GM19397 (cell line): ENCODE data around the gene TMEM11.
"Not testable (repeated sequence)": the region's sequence is repeated elsewhere in the genome, so short reads cannot be mapped to it uniquely, and the experiment has no call there.

Source experiments
- ATAC-seq: cut with Tn5 transposase; IDR thresholded peaks from one replicate; pipeline ENCODE4 v1.9.1; 2021; ENCODE audit warnings: mild to moderate bottlenecking, moderate library complexity; ENCODE audit not compliant: unreplicated experiment

Gene TMEM11

DNA sequence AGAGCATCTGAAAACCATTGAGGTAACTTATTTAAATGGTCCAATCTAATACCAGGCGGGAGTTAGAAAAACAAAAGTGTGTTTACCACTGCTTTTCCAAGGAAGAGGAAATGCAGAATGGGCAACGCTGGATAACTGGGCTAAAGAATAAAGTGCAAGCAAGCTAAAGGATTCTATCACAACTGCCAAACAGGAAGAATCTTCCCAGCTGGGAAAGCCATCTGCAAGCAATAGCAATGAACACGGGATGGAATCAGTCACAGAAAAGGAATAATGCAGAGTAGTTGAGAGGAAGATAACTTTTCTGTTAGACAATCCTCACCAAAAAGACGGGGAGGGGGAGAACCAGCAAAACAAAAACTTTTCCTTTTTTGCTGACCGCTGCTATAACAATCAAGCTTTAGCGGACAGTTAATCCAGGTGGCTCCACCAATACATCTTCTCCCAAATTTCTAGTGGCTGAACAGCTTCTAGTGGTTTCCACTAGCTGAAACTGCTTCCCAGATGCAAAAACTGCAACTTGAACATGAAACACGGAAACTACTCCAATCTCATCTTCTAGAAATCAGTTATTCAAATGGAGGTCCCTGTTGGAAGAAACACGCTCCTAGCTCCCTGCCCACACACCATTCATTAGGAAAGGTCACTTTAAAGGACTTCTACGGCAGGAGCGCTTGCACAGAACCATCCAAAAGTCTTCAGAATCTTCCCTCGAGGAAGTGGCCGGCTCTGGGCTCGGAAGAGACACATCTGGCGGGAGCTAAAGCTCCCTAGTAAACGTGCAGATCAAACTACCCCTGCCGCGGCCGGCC lies 929 bp downstream of the TMEM11 start:
- ATAC-seq = no peak

DNA sequence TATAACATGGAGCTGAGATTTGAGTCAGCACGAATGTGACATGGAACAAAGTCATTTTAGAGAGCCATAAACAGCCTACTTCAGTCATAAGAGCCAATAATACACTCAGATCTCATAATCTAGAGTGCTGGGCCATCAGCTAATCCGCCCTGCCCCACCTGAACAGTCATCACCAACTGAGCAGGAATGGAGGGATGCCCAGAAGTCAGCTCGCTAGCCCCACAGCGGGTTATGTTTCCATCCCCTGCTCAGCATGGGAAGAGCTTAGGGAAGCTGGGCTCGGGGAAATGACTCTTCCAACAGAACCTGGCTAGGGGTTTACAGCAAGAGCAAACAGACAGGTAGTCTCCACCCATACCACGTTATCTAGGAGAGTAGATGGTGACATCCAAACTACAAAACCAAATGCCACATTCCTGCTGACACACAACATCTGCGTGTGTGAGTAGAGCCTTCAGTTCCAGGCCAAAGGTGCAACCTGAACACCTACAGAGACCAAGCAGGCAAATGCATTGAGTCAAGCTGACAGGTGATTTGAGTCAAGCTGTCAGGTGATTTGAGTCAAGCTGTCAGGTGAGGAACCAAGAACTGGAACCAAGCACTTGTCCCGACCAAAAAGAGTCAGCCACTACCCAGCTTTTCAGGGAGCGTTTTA lies 2.0 kb downstream of the TMEM11 start:
- ATAC-seq = no peak

DNA sequence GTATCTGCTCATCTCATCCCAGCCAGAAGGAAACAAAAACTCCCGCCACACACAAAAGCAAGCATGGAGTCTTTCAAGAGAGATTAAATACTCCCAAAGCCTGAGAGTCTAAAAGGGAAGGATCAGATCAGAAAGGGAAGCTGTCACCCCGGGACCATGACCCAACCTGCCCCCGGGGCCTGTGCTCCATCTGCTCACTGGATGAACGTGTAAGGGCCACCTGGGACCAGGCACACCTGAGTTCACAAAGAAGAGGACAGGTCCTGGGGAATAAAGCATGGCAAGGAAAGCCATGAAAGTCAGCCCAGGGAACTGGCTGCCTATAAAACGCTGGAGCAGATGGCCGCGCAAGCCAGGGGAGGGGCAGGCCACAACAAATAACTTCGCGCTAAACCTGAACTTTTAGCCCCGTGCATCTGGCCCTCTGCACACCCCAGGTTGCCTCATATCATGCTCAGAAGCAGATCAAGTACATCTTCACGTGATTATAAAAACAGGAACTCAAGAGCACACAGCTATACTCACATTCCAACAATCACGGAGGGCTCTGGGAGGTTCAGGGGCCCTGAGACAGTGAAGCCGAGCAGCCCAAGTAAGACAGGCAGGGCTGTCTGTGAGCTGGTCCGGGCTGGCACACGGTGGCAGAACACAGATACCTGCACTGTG lies 3.4 kb downstream of the TMEM11 start:
- no peak for ATAC-seq

DNA sequence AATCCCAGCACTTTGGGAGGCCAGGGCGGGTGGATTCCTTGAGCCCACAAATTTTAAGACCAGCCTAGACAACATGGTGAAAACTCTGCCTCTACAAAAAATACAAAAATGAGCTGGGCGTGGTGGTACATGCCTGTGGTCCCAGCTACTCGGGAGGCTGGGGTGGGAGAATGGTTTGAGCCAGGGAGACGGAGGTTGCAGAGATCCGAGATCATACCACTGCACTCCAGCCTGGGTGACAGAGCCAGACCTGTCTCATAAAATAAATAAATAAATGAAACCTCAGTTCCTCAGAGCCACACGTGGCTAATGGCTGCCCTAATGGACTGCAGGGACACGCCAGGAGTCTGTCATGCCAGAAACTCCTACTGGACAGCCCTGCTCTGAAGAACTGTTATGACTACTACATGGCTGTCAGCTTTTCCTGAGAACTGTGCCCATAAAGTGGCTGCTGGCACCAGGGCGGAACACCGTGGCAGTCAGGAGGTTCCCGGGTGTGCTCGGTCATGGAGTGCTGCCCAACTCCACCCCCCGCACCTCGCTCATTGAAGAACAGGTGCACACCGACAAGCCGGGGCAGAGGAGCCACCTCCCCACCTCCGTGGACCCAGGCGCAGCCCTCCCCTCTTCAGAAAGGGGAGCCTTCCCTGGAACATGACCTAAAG lies 4.3 kb downstream of the TMEM11 start:
- ATAC-seq = no peak

DNA sequence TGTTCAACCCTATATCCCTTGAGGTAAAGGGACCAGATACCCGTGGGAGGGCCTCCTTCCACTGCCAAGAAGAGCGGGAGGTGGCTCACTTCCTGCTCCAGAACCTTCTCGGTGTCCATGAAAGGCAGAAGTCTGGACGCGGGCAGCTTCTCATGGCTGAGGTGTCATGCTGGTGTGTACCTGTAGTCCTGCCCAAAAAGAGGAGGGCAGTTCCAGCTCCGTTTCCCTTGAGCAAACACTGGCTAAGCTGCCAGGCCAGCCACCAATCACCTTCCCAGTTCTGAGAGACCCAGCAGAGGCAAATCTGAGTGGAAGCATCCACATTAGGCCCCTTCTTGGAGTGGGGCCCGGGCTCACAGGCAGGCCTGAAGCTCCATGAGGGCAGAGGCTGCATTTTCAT lies 5.6 kb downstream of the TMEM11 start:
- no peak for ATAC-seq

DNA sequence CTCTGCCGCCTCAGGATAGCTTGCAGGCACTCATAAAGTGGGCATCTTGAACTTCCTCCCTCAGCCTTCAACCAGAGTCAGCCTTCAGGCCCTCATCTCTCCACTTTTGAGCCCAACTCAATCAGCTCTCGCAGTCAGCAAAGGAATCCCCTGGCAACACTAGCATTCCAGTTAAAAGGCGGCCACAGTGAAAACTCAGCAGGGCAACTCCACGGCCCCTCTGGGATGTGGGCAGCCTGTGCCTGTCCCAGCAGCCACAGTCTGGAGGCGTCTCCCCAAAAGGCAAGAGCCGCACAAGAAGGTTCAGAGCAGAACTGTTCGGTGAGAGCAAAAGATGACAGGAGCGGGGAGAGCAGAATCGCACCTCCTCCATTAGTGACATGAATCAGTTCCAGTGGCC lies 9.0 kb downstream of the TMEM11 start:
- no peak for ATAC-seq

DNA sequence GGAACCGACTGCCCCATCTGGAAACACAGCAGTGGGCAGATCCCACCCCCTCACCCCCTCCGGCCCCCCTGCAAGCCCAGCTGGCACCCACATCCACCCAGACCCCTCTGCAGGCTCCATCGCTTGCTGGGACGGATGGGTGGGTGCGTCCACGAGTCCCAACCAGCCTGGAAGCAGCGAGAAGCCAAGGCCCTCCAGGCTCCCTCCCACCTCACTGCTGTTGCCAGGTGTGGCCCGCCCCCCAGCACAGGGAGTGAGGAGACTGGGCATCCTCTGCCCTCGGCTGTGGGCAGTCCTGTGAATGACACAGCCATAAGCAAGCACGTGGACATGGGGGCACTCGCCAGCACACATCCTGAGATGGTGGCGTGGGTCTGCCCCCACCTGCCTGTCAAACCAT lies 11.4 kb downstream of the TMEM11 start:
- no peak for ATAC-seq

DNA sequence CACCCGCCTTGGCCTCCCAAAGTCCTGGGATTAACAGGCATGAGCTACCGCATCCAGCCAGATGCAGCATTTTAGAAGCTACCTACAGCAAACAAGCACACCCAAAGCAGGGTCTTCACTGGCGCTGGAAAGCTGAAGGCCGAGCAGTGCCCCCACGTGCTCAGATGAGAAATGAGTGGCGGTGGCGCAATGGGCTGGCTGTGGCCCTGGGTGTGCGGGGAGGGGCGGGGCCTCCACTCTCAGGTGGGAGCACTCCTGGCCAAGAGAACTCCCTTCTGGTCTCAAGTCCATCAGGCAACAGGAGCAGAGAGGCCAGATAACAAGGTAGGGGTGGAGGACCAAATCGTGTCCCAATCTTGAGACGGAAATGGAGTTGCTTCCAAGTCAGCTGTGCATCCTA lies 12.1 kb downstream of the TMEM11 start:
- no peak for ATAC-seq

DNA sequence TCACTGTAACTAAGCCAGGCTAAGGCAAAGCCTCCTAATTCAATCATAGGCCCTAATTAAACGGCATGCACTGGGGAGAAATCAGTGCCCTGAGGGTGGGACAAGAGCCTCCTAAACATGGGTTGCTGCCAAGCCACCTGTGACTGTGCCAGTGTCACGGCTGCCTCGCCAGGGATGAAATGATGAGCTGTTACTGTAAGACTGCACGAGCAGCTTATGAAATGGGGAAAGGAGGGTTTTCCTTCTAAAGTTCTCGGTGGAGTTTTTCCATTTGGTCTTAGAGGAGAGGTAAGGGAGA lies 12.7 kb downstream of the TMEM11 start:
- ATAC-seq = no peak

DNA sequence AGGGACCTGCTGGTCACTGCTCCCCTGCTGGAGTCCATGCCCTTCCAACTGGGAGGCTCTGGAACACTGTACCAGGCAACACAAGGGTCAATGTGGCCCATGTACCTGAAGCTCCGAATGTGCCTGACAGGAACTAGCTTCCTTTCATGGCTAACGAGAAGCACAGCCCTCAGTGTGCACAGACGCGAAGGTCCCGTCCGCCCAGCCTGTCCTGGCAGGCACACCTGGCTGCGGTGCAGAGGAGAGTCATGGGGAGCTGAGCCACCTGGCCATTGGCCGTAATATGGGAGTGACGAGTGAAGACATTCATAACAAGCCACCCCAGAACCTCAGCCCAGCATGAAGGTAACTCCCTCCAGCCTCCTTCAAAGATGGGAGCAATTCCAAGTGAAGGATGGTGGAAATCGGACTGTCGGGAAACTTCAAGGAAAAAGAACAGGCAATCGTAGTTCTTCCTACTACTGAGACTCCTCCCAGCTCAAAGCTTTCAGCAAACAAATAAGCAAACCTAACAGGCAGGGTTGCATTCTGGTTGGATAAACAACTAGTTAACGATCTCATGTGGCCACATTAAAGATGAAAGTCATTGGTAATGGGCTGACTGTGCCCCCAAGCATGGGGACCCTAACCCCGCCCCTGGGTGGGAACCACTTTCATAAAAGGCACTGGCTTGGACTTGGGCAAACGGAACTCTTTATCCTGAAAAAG lies 13.2 kb downstream of the TMEM11 start:
- no peak for ATAC-seq

DNA sequence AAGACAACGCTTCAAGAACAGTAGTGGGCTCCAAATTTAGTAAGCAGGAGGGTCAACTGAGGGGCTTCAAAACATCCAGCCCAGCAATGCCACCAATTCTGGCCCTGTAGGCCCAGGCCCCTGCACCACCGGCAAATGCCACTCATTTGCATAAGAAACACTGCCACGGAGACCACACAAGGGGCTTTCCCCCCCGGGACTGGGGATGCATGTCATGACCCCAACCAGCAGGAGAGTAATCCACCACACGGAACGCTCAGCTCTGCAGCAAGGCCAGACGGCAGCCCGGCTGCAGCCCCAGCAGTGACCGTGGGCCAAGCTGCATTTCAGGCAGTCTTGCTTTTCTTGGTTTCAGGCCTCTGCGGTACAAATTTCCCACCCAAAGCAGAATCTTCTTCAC lies 14.1 kb downstream of the TMEM11 start:
- ATAC-seq = no peak

DNA sequence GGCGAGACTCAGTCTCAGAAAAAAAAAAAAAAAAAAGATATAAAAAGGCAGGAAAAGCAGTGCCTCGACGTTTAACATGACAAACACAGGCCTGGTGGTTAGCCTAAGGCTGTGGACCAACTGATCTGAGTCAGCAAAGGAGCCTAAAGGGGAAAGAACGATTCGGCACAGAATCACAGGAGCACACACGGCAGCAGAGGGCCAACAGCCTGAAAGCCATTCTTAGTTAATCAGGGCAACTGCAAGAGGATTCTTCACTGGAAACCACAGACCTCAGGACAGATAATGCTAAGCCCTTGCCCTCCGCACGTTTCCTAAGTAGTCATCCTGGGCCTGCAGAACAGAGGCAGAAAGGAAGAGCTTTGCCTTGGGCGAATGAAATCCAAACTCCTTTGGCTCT lies 14.7 kb downstream of the TMEM11 start:
- ATAC-seq = no peak

DNA sequence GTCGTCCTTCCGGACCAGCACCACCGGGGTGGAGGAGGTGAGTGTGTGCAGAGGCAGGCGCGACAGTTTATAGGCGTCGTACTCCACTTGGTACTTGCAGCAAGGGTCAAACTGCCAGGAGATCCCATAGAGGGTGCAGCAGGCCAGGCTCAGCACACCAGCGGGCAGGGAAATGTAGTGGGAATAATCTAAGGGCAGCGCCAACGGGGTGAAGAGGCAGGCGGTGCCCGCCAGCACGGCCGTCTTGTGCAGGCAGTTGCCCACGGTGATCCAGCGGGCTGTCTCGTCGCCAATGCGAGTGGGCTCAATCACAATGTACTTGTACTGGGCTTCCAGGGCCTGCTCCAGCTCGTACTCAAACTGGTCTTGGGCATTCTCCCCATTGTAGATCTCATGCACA lies 15.6 kb downstream of the TMEM11 start:
- ATAC-seq = no peak

DNA sequence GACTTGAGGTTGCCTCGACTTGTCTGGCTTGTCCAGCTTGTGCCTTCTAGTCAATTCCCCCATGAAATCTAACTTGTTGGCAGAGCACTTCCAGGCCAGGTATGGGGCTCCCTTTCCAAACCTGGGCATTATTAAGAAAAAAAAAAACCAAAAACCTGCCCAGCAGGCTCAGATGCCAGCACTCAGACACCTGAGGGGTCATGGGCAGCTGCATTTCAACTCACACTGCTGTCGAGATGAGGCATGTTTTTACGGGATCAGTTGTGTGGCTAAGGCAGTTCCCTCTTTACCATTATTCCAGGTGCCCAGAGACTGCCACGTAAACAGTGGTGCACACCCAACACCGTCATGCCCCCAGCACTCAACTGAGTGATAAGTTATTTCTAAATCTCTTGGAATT lies 17.8 kb downstream of the TMEM11 start:
- ATAC-seq = no peak

DNA sequence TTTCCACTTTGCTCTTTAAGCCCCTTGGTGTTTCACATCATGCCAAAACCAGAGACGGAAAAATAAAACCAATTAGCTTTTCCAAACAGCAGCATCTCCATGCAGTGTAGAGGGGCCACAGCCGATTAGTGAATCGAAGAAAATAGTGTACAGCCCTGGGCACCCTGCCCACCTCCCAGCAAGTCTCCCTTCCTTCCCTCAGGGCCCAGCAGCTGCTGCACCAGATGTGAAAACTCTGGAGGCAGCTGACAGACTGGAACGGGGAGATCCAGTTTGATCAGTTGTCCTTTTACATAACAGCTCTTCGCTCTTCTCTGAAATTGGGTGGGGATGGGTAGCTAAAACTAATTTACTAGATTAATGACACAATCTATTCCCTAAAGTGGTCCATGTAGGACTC lies 19.3 kb downstream of the TMEM11 start:
- ATAC-seq = no peak

DNA sequence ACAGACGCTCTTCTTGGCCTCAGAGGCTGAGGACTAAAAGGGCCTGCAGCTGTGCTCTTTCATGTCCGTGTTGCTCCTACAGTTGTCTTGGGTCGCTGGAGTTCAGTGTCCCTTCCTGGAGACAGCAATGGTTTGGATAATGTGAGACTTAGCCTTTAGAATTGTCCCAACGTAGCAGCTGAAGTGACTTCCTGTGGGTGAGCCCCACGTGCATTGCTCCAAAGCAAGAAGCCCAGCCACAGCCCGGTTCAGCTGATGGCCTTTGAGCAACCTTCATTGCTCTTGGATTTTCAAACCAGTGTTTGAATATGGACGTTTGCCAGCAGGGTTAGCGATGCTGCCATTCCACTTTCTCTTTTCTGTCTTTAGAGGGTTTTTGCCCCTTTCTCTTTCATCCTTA lies 19.7 kb downstream of the TMEM11 start:
- ATAC-seq = no peak

DNA sequence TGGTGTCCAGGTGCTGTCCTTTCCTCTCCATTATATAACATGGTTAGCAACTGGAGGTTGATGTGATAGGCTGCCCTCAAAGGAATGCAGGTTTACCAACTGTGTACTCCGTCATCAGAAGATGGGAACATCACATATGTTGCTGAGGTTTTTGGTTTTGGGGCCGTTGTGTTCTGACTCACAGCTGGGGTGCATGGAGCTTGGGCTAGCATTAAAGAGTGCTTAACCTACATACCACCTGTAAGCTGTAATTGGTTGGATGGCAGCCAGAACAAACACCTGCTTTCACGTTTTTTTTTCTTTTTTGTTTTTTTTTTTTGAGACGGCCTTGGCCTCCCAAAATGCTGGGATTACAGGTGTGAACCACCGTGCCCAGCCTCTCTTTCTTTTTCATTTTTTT lies 20.9 kb downstream of the TMEM11 start:
- ATAC-seq = no peak

DNA sequence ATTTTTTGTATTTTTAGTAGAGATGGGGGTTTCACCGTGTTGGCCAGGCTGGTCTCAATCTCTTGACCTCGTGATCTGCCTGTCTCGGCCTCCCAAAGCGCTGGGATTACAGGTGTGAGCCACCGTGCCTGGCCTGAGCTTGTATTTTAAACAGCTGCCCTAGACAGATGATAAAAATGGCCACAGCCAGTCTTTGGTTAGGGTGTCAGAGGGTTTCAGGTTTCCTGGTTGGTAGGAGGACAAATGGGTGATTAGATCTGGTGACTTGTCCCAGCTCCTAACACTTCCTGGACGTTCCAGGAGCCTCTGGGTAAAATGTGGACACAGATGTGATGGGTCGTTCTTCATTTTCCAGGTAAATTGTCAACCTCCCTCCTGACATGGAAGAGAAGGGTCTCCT lies 21.5 kb downstream of the TMEM11 start:
- not testable (repeated sequence) for ATAC-seq

DNA sequence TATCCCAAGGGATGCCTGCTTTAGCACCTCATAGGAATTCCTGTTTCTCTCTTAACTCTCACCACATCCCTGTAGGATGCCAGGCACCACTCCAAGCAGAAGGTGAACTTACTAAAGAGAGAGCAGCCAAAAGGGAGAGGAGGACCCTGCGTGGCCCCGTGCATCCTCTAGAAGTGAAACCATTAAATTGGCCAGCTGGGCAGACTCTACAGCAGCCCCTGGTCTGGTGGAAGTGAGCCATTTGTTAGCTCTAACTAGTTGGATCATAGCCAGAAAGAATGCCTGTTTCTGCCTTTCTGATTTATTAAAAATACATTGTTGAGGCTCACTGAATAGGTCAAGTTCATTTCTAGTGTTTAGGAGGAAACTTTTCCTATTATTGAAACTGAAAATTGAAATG lies 22.3 kb downstream of the TMEM11 start:
- no peak for ATAC-seq

DNA sequence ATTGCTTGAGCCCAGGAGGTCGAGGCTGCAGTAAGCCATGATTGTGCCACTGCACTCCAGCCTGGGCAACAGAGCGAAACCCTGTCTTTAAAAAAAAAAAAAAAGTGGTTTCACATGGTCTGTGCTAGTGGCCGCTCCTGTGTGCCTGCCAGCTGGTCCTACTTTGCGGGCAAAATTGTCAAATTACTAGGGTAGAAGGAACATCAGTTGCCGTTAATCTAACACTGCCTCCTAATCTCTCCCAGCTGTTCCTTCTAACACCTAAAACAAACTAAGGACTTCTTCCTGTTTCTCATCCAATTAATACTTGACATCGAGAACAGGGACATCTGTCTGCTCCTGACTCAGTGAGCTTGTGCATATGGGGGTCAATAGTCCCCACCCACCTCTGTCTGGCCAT lies 23.9 kb downstream of the TMEM11 start:
- no peak for ATAC-seq

DNA sequence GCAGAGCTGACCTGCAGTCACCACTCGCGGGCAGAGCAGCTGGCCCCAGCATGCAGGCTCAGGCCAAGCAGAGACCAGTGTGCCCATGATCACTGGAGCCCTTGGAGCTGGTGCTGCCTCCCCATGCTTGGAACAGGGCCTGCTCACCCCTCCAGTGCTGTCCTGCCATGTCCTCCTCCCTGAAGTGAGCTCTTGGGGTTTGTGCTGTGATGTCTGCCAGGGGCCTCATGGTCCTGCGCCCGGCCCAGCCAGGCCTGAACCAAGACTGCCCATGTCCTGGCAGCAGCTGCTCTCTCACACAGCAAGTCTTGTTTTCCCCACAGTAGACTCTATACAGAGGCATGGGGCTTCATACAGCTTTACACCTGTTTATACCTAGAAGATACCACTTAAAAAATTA lies 24.6 kb downstream of the TMEM11 start:
- ATAC-seq = no peak
